ENCODE measurements around the gene CNGA1. TPM values are rescaled to one million over a fixed set of nuclear protein-coding genes. Genes with fewer than 3 reads are reported as not detected.

CNGA1 gene
- total and polyA plus RNA-seq, 2 donors (not counting 3 experiments of a cell fraction or from before 2014, with no cell fraction given), result not detected

GRCh38 chr4:47929682-47930201 lies 86.7 kb downstream of the CNGA1 start:
- TF ChIP-seq JUN (IDR thresholded peaks at IDR 0.05; ENCODE audit: borderline replicate concordance, insufficient read depth, insufficient read length, low read depth), result no peak
- TF ChIP-seq EZH2 (IDR thresholded peaks at IDR 0.05; ENCODE audit: borderline replicate concordance, low read depth, low read length, severe bottlenecking), result no peak
- TF ChIP-seq GATA2 (IDR thresholded peaks at IDR 0.05; ENCODE audit: insufficient read depth, insufficient read length, low read depth, low read length), result no peak
- TF ChIP-seq FOS (IDR thresholded peaks at IDR 0.05; ENCODE audit: borderline replicate concordance, insufficient read depth, low read length), result no peak
- TF ChIP-seq POLR2AphosphoS5 (IDR thresholded peaks at IDR 0.05; ENCODE audit: insufficient read depth, low read depth, low read length), result no peak
- no peak for TF ChIP-seq MYC (IDR thresholded peaks at IDR 0.05; ENCODE audit: low read depth, low read length)
- no peak for TF ChIP-seq POLR2A (IDR thresholded peaks at IDR 0.05; ENCODE audit: low read depth, low read length)
- TF ChIP-seq CTCF (IDR thresholded peaks at IDR 0.05; ENCODE audit: extremely low read depth in 1 of 2, insufficient read depth in 1 of 2, low read depth in 1 of 2, low read length in 2 of 2), result no peak
- no peak for TF ChIP-seq MAX (IDR thresholded peaks at IDR 0.05; ENCODE audit: insufficient read depth, insufficient read length)
- Histone ChIP-seq H2AFZ (ENCODE audit: low read depth, low read length) (no peak overlapping the region), H3K27ac (ENCODE audit: insufficient read depth, low read depth, low read length) (no peak overlapping the region), H4K20me1 (replicated peaks; ENCODE audit: control insufficient read depth, extremely low read depth, insufficient read depth, low read length) (no peaks in the 10 kb centered on the region), H3K27me3 (ENCODE audit: control insufficient read depth in 2 of 2, insufficient read depth in 2 of 2, low read length in 2 of 2) (peaks cover 7 to 25% of the 10 kb centered on the region in 2 experiments), H3K4me2 (ENCODE audit: insufficient read depth, low read length) (no peak overlapping the region), H3K4me3 (replicated peaks in 1 of 3; ENCODE audit: insufficient read depth in 1 of 3, low read depth in 1 of 3, low read length in 3 of 3) (no peak overlapping the region), H3K9ac (replicated peaks; ENCODE audit: extremely low read depth, insufficient read depth, low read length) (no peak overlapping the region), H3K4me1 (ENCODE audit: control insufficient read depth, extremely low read depth, insufficient read depth, low read length) (peaks cover 3% of the 10 kb centered on the region), H3K79me2 (ENCODE audit: control insufficient read depth, insufficient read depth, low read length) (no peaks in the 10 kb centered on the region), H3K9me1 (replicated peaks; ENCODE audit: control insufficient read depth, extremely low read depth, insufficient read depth, low read length) (no peaks in the 10 kb centered on the region), H3K36me3 (ENCODE audit: control insufficient read depth in 2 of 2, extremely low read depth in 1 of 2, insufficient read depth in 2 of 2, low read length in 2 of 2) (no peaks in the 10 kb centered on the region), H3K9me3 (replicated peaks; ENCODE audit: control insufficient read depth, insufficient read depth, low read length) (no peaks in the 10 kb centered on the region)
- ChIA-PET CTCF (no interaction called here), POLR2A (no interaction called here)
- dilution Hi-C loops (cut with MboI; ENCODE audit: extremely low pct_ligation_motif_present, low sequenced_read_pairs), result no loop called here
- DNase-seq (ENCODE audit: low read depth, low spot score) (no peak), FAIRE-seq (no peak)
- BruUV-seq (replicated peaks), result no TSS peak
- intact Hi-C loops (cut with micrococcal nuclease), result loop anchor here (2.0 to 10.0 kb wide), 6 partner anchors 15 to 1087 kb away; partner anchors contain the start of genes CORIN and NFXL1
